Right lung (tissue), 5 donors: ENCODE measurements around the gene UBL4B. TPM values are rescaled to one million over a fixed set of nuclear protein-coding genes. Genes with fewer than 3 reads are reported as not detected.

Experiments used
- DNase-seq, 2 donors: peaks; one replicate each; pipeline ENCODE4 v3.0.0-alpha.2; 2013
- polyA plus RNA-seq, 5 donors: library from polyadenylated mRNA; unstranded; fragments of 120-200 nt; gene quantifications; one replicate each; pipeline versions ENCODE4 v1.2.1 to v1.2.3, GENCODE V29; 2013; ENCODE audit warnings: inconsistent platforms in 1 of 5, low replicate concordance in 1 of 5; ENCODE audit not compliant: insufficient read length in 5 of 5, insufficient read depth in 1 of 5

UBL4B gene
- polyA plus RNA-seq, 5 donors = not detected

DNA sequence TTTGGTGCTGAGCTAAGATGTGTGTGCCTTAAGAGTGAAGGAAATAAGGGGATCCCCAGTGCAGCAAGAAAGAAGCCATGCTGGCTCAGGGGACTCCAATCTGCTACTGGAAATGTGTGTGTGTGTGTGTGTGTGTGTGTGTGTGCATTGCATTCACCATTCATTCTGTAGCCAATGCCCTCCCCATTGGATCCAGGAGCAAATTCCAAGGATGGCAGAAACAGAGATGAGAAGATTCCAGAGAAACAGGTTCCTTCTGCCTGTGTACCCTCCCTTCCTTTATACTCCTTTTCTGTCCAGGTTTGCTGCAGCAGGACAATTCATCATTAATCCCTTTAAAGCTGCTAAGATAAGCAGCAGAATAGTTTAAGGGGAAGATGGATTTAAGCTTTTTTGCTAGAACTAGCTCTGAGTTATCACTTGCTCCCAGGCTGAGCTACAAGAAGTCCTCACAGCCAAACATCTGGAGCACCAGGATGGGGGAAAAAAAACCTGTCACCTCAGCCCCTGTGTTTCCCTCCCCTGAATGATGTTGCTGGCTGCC is 41.2 kb downstream of the UBL4B start:
- no peak for DNase-seq

DNA sequence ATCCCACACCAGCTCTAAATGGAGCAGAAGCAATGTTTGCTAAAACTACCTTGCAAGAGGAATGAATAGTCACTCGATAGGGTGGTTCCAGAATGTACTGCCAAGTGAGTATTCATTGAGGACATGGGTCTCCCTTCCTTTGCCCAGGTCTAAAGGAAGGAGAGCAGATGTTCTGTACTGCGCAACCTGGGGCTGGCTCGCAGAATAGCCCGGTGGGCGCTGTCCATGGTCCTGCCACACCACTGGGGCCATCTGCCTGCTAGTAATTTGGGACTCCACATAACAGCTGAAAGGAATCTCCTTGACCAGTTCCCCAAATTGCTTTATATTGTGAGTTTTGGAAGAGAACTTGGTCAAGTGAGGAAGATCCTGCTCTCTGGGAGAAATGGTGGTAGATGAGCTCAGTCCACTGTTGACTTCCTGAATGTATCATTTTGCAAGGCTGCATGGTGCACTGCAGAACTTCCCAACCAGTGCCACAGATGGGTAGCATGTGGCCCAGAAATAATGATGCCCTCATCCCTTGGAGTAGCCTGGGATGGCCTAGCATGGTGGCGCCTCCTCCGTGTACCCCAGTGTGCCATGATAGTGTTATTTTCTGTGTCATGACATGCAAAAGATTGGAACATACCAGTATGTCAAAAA is 43.8 kb downstream of the UBL4B start:
- DNase-seq = peak; percentile 40 to 61

DNA sequence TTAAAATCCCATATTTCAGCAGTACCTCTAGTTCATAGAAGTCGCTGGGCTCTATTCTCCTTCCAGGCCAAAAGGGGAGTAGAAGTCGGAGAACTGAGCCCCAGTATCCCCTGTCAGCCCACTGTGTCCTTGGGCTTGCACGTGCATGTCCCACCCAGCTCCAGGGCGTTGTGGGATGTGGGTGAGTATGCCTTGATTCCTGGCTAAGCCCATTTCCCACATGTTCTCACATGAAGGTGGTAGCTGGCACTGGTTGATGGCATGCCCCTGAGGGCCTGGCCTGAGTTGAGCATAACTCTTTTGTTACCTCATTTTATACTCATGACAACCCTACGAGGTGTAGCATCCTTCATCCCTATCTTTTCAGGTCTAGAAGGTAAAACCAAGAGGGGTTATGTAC is 46.0 kb downstream of the UBL4B start:
- no peak for DNase-seq

DNA sequence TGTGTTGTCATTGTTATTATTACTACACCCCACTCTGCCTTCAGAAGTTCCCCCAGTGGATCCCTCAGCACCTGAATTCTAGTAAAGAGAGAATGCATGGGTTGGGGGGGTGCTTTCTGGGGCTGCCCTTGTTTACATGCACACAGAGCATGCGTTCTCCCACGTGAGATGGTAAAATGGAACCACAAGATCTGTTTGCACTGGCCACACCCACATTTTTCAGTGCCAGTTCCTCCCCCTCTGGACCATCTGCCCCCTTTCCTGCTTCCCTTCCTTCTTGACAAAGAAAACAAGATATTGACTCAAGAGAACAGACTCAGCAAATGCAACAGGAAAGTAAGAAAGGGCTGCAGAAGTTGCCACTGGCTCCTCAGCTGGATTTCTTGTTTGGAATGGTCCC is 46.9 kb downstream of the UBL4B start:
- no peak for DNase-seq

DNA sequence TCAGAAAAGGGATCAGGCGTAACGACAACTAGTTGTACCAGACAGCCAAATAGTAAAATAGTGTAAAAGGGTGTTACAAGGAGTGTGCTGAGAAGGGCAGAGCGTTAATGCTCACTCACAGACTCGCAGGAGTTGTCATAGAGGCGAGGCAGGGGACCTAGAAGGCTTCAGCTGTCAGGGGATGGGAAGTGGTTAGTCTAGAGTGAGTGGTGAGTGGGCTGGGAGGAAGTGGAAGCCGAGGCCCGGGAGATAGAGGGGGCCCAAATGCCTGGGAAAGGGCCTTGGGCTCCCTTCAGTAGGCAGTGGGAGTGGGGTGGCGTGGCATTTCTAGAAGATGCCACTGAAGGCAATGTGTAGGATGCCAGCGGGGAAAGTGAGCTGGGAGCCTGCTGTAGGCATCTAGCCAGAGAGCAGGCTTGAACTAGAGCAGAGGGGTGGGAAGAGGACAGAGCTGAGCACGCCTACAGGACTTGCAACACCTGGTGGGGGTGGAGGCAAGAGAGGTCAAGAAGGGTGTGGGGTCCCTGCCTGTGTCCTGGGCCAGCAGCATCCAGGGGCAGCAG is 48.4 kb downstream of the UBL4B start:
- DNase-seq = no peak

DNA sequence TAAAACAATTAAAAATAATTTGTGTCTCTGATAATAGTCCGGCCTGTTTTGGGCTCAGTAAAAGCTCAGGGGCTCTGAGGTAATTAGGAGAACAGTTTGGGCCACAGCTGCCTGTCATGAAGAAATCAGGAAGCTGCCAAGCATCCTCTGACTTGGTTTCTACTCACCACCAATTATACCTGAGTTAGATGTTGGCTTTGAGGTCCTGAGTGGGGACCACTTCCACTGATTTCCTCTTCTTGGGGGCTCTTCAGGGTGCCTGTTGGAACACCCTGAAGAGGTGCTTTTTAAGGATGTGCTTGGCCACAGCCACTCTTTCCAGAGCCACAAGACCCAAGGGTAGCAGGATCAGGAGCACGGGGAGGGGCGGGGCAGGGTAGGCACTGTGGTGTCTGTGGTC is 48.9 kb downstream of the UBL4B start:
- no peak for DNase-seq

DNA sequence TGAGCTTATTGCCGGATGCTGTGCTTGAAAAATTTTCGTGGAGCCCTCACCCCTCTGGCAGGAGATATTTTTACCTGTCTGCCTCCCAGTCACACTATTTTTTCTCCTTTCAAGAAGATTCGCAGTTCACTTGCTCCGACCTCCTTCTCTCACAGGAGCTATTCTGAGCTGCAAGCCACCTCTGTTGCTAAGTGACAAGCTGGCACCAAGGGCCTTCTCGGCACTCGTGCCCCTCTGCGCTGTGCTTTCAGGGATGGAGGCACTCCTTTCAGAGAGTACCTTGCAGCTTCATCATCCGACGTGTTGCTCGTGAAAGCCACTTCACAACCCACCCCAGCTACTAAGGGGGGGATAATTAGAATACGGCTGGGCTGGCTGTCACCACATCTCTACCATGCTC is 49.6 kb downstream of the UBL4B start:
- no peak for DNase-seq

Other genes with a start within 250 kb of the UBL4B start
- gene CSF1, start 201.6 kb upstream of the UBL4B start, polyA plus RNA-seq = 10 to 100 TPM in 2 of 5 donors, 1 to 10 TPM in 3; 7.2 to 12.1 (median 9.5) TPM
- 10 to 100 TPM; 66.7 to 88.5 (median 85.4) TPM for gene AHCYL1, start 127.7 kb upstream of the UBL4B start, polyA plus RNA-seq
- gene STRIP1, start 77.8 kb upstream of the UBL4B start, polyA plus RNA-seq = 10 to 100 TPM; 44.6 to 55.4 (median 50.5) TPM
- gene ALX3, start 41.8 kb upstream of the UBL4B start, polyA plus RNA-seq = not detected
- gene SLC6A17, start 38.1 kb downstream of the UBL4B start, polyA plus RNA-seq = under 1 TPM; 0.04 to 0.10 (median 0.04) TPM
- gene KCNC4, start 97.9 kb downstream of the UBL4B start, polyA plus RNA-seq = 10 to 100 TPM in 4 of 5 donors, 1 to 10 TPM in 1; 7.8 to 13.0 (median 10.9) TPM
- 10 to 100 TPM in 3 of 5 donors, 1 to 10 TPM in 2; 7.5 to 13.2 (median 11.0) TPM for gene RBM15, start 226.9 kb downstream of the UBL4B start, polyA plus RNA-seq